ENCODE data around the gene HOXC10. TPM values are rescaled to one million over a fixed set of nuclear protein-coding genes. Genes with fewer than 3 reads are reported as not detected.

HOXC10 gene
- total RNA-seq, 1 donor from 2014 or later: not detected

DNA sequence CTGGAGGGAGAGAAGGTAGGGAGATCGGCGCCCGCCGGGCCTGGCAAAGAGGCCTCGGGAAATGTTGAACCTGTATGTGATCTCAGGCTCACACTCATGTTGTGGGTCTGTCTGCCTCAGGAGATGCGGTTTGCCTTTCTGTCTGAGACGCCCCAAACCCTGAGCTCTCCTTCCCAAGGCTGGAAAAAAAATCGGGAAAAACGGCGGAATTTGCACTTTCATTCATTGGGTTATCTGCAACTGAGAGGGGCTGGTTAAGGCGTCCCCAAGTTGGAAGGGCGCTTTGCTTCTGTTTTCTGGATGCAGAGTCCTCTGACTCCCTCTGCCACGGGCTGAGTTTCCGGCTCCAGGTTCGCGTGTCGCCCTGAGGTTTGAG, 10.0 kb downstream of the HOXC10 start:
- peaks cover 28% of the 10 kb centered on the region for H3K4me1 Mint-ChIP-seq (ENCODE audit: unreplicated experiment)
- peaks cover 2% of the 10 kb centered on the region for H3K36me3 Mint-ChIP-seq (ENCODE audit: unreplicated experiment)
- no peaks in the 10 kb centered on the region for H3K9me3 Mint-ChIP-seq (ENCODE audit: unreplicated experiment)
- DNase-seq (ENCODE audit: extremely low spot score, unreplicated experiment): no peak
- H3K27me3 Mint-ChIP-seq (ENCODE audit: unreplicated experiment): peaks cover 96% of the 10 kb centered on the region
- TF ChIP-seq, protein P1, sequence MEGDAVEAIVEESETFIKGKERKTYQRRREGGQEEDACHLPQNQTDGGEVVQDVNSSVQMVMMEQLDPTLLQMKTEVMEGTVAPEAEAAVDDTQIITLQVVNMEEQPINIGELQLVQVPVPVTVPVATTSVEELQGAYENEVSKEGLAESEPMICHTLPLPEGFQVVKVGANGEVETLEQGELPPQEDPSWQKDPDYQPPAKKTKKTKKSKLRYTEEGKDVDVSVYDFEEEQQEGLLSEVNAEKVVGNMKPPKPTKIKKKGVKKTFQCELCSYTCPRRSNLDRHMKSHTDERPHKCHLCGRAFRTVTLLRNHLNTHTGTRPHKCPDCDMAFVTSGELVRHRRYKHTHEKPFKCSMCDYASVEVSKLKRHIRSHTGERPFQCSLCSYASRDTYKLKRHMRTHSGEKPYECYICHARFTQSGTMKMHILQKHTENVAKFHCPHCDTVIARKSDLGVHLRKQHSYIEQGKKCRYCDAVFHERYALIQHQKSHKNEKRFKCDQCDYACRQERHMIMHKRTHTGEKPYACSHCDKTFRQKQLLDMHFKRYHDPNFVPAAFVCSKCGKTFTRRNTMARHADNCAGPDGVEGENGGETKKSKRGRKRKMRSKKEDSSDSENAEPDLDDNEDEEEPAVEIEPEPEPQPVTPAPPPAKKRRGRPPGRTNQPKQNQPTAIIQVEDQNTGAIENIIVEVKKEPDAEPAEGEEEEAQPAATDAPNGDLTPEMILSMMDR (IDR thresholded peaks at IDR 0.05): no peak
- H3K27ac Mint-ChIP-seq (ENCODE audit: unreplicated experiment): no peak overlapping the region
- H3K4me3 Mint-ChIP-seq (ENCODE audit: unreplicated experiment): peak overlapping the region; percentile 73

GRCh38 chr12:53995378-53996239, 10.7 kb downstream of the HOXC10 start:
- peaks cover 2% of the 10 kb centered on the region for H3K36me3 Mint-ChIP-seq (ENCODE audit: unreplicated experiment)
- H3K9me3 Mint-ChIP-seq (ENCODE audit: unreplicated experiment): no peaks in the 10 kb centered on the region
- DNase-seq (ENCODE audit: extremely low spot score, unreplicated experiment): no peak
- peak overlapping the region; percentile 73 for H3K27ac Mint-ChIP-seq (ENCODE audit: unreplicated experiment)
- H3K4me3 Mint-ChIP-seq (ENCODE audit: unreplicated experiment): peak overlapping the region; percentile 73
- TF ChIP-seq, protein P1 (IDR thresholded peaks at IDR 0.05): no peak
- peaks cover 31% of the 10 kb centered on the region for H3K4me1 Mint-ChIP-seq (ENCODE audit: unreplicated experiment)
- peaks cover 96% of the 10 kb centered on the region for H3K27me3 Mint-ChIP-seq (ENCODE audit: unreplicated experiment)

DNA sequence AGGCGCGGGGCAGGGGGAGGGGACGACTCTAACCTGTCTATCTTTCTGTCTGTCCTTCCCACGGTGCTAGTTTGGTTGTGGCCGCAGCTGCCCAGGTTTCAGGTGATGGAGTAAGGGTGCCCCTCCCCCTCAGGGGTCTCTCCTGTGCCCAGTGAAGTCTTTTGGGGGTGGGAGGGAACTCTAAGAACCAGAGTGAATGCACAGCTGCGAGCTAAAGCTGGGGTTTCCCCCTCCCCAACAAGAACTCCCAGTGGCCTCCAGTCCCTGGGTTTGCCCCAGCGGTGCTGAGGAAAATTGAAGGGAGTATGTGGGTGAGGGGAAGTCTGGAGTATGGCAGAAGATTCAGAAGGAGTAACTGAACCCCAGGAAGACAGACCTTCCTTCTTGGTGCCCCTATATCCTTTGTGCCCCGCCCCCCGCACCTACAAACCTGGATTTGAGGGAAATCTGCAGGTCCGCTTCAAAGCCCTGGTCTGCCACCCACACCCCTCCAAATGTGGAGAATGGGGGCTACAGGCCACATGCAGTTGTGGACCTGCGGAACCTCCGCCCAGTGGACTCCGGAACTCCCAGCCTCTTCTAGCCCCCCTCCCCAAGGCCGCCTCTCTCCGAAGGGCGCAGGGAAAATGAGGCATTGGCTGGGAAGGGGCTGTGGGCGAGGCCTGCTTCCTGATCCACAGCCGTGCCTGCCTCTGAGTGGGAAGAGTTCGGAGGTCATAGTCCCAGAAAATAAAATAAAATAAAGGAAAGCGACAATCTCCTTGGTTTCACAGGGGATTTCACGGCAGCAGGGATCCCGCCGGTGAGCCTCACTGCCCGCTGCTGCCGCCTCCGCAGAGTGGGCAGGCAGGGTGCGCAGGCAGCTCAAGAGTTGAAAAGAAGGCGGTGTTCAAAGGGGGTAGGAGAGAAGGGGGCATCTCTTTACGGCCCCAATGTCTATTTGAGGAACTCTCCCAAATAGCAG, 11.6 kb downstream of the HOXC10 start:
- Mint-ChIP-seq H3K4me3 (ENCODE audit: unreplicated experiment) (peak overlapping the region; percentile 73), H3K27me3 (ENCODE audit: unreplicated experiment) (peaks cover 96% of the 10 kb centered on the region)
- DNase-seq (ENCODE audit: extremely low spot score, unreplicated experiment): no peak

GRCh38 chr12:53997204-53998109, 12.5 kb downstream of the HOXC10 start:
- Mint-ChIP-seq H3K4me1 (ENCODE audit: unreplicated experiment) (peaks cover 33% of the 10 kb centered on the region), H3K27ac (ENCODE audit: unreplicated experiment) (no peak overlapping the region), H3K4me3 (ENCODE audit: unreplicated experiment) (no peak overlapping the region)

More for the DNA sequence above, 11.6 kb downstream of the HOXC10 start:
- TF ChIP-seq, protein P1 (IDR thresholded peaks at IDR 0.05): no peak
- H3K36me3 Mint-ChIP-seq (ENCODE audit: unreplicated experiment): peaks cover 2% of the 10 kb centered on the region
- peaks cover 31% of the 10 kb centered on the region for H3K4me1 Mint-ChIP-seq (ENCODE audit: unreplicated experiment)
- H3K27ac Mint-ChIP-seq (ENCODE audit: unreplicated experiment): no peak overlapping the region
- H3K9me3 Mint-ChIP-seq (ENCODE audit: unreplicated experiment): no peaks in the 10 kb centered on the region

More at GRCh38 chr12:53997204-53998109, 12.5 kb downstream of the HOXC10 start:
- TF ChIP-seq, protein P1 (IDR thresholded peaks at IDR 0.05): no peak
- H3K9me3 Mint-ChIP-seq (ENCODE audit: unreplicated experiment): no peaks in the 10 kb centered on the region
- H3K36me3 Mint-ChIP-seq (ENCODE audit: unreplicated experiment): peaks cover 2% of the 10 kb centered on the region
- DNase-seq (ENCODE audit: extremely low spot score, unreplicated experiment): no peak
- peaks cover 96% of the 10 kb centered on the region for H3K27me3 Mint-ChIP-seq (ENCODE audit: unreplicated experiment)

Measured in osteocyte (in vitro differentiated cells).